A172 (cell line): ENCODE data around the gene FNDC10. TPM values are rescaled to one million over a fixed set of nuclear protein-coding genes. Genes with fewer than 3 reads are reported as not detected.
"Not testable (repeated sequence)": the region's sequence is repeated elsewhere in the genome, so short reads cannot be mapped to it uniquely, and the experiment has no call there.

Experiments used
- DNase-seq: peaks from one replicate; pipeline ENCODE4 v3.0.0-alpha.2; 2015; ENCODE audit warnings: low spot score
- total RNA-seq: library from RNA; depleted of rRNA; stranded (reverse); fragments of >200 nt; shearing (Covaris generic); gene quantifications from 2 replicates; pipeline ENCODE4 v1.2.3, GENCODE V29; 2014; rRNA removed

The FNDC10 gene
- total RNA-seq, result not detected in 2 replicates

- no peak for DNase-seq
These were observed at the start of gene FNDC10 for GRCh38 chr1:1599935-1600860. Gene FNDC10, minus strand, starts transcription at chr1:1600135. Its CDS starts 120 bp downstream, at chr1:1600015.

- DNase-seq, result not testable (repeated sequence)
These were observed 48.3 kb upstream of the FNDC10 start for GRCh38 chr1:1648265-1648664.

- not testable (repeated sequence) for DNase-seq
These were observed 47.8 kb upstream of the FNDC10 start for GRCh38 chr1:1647567-1648241.

GRCh38 chr1:1646326-1646725 lies 46.4 kb upstream of the FNDC10 start:
- not testable (repeated sequence) for DNase-seq

GRCh38 chr1:1640711-1641461 lies 41.0 kb upstream of the FNDC10 start:
- DNase-seq, result not testable (repeated sequence)

- DNase-seq, result not testable (repeated sequence)
These were observed 40.1 kb upstream of the FNDC10 start for GRCh38 chr1:1640081-1640480.

GRCh38 chr1:1639368-1639767 lies 39.4 kb upstream of the FNDC10 start:
- DNase-seq, result not testable (repeated sequence)

GRCh38 chr1:1638528-1638927 lies 38.6 kb upstream of the FNDC10 start:
- not testable (repeated sequence) for DNase-seq

- not testable (repeated sequence) for DNase-seq
These were observed 37.5 kb upstream of the FNDC10 start for GRCh38 chr1:1637479-1637875.

- DNase-seq, result not testable (repeated sequence)
These were observed 36.9 kb upstream of the FNDC10 start for GRCh38 chr1:1636621-1637478.

- DNase-seq, result not testable (repeated sequence)
These were observed 34.7 kb upstream of the FNDC10 start for GRCh38 chr1:1634613-1635012.

- DNase-seq, result not testable (repeated sequence)
These were observed 33.5 kb upstream of the FNDC10 start for GRCh38 chr1:1633409-1633808.

- no peak for DNase-seq
These were observed 32.0 kb upstream of the FNDC10 start, which contains the start of gene MMP23B for GRCh38 chr1:1631782-1632420. Gene MMP23B, plus strand, starts transcription at chr1:1632173. Its CDS starts 46 bp downstream, at chr1:1632219.

GRCh38 chr1:1630965-1631781 lies 31.2 kb upstream of the FNDC10 start:
- DNase-seq, result no peak

GRCh38 chr1:1630191-1630964 lies 30.4 kb upstream of the FNDC10 start:
- no peak for DNase-seq

GRCh38 chr1:1629430-1630190 lies 29.7 kb upstream of the FNDC10 start:
- DNase-seq, result no peak

- DNase-seq, result no peak
These were observed 29.0 kb upstream of the FNDC10 start for GRCh38 chr1:1628754-1629429.
